CD14-positive monocyte (primary cell): ENCODE data around the gene MED12L. TPM values are rescaled to one million over a fixed set of nuclear protein-coding genes. Genes with fewer than 3 reads are reported as not detected.

ENCODE experiments used
- DNase-seq, 3 donors: peaks; one replicate each; pipeline ENCODE4 v3.0.0-alpha.2; 2011 to 2022
- H2AFZ ChIP-seq: 2 replicates; pipeline ENCODE4 v1.6.0; 2012; ENCODE audit warnings: mild to moderate bottlenecking, low read depth, low read length, inconsistent platforms; ENCODE audit not compliant: insufficient read depth, poor library complexity, severe bottlenecking
- H3K27ac ChIP-seq, 2 donors: 1 replicate in 1 of 2; 2 replicates in 1 of 2; pipeline ENCODE4 v1.5.1; 2012 to 2013; ENCODE audit warnings: low read length in 2 of 2, control low read depth in 1 of 2, inconsistent platforms in 1 of 2, low read depth in 1 of 2, mild to moderate bottlenecking in 1 of 2
- H3K27me3 ChIP-seq, 2 donors: one replicate each; pipeline versions ENCODE4 v1.6.0 to v1.6.1; 2011 to 2013; ENCODE audit warnings: low read length in 2 of 2; ENCODE audit not compliant: control insufficient read depth in 2 of 2, insufficient read depth in 2 of 2
- H3K36me3 ChIP-seq, 2 donors: replicated peaks in 1 of 2; 1 replicate in 1 of 2; 2 replicates in 1 of 2; pipeline versions ENCODE4 v1.5.1 to v1.6.1; 2012 to 2013; ENCODE audit warnings: low read length in 2 of 2, control low read depth in 1 of 2, inconsistent platforms in 1 of 2, mild to moderate bottlenecking in 1 of 2; ENCODE audit not compliant: insufficient read depth in 2 of 2, control insufficient read depth in 1 of 2
- H3K4me1 ChIP-seq, 2 donors: 1 replicate in 1 of 2; 2 replicates in 1 of 2; pipeline versions ENCODE4 v1.5.1 to v1.6.1; 2012 to 2013; ENCODE audit warnings: low read length in 2 of 2, control low read depth in 1 of 2, inconsistent platforms in 1 of 2, mild to moderate bottlenecking in 1 of 2, moderate library complexity in 1 of 2; ENCODE audit not compliant: insufficient read depth in 2 of 2, control insufficient read depth in 1 of 2
- H3K4me2 ChIP-seq: replicated peaks from 2 replicates; pipeline ENCODE3; 2012; ENCODE audit warnings: low read length, moderate library complexity, mild to moderate bottlenecking; ENCODE audit not compliant: poor library complexity, severe bottlenecking; ENCODE audit errors: extremely low read depth
- H3K4me3 ChIP-seq, 3 experiments: fragments of 200-600 bp in 1 of 3; sonication (generic) in 1 of 3; replicated peaks in 1 of 3; 1 replicate in 2 of 3; 2 replicates in 1 of 3; pipeline ENCODE4 v1.5.1; 2011 to 2013; ENCODE audit warnings: low read length in 3 of 3, mild to moderate bottlenecking in 3 of 3, control low read depth in 2 of 3, low read depth in 2 of 3, inconsistent platforms in 1 of 3, moderate library complexity in 1 of 3
- H3K79me2 ChIP-seq: 2 replicates; pipeline ENCODE4 v1.6.0; 2012; ENCODE audit warnings: mild to moderate bottlenecking, control low read depth, inconsistent platforms, low read length, moderate library complexity; ENCODE audit not compliant: insufficient read depth
- H3K9ac ChIP-seq: 2 replicates; pipeline ENCODE4 v1.6.0; 2017; ENCODE audit warnings: low read length, mild to moderate bottlenecking; ENCODE audit not compliant: insufficient read depth, poor library complexity, severe bottlenecking
- H3K9me3 ChIP-seq, 2 donors: replicated peaks in 1 of 2; 1 replicate in 1 of 2; 2 replicates in 1 of 2; pipeline versions ENCODE4 v1.5.1 to v1.6.1; 2012 to 2013; ENCODE audit warnings: low read length in 2 of 2, control low read depth in 1 of 2; ENCODE audit not compliant: control insufficient read depth in 1 of 2, insufficient read depth in 1 of 2
- H4K20me1 ChIP-seq: 2 replicates; pipeline ENCODE4 v1.6.0; 2012; ENCODE audit warnings: mild to moderate bottlenecking, low read length, control low read depth, moderate library complexity; ENCODE audit not compliant: insufficient read depth
- H3K27ac Mint-ChIP-seq, 7 donors: one replicate each; pipeline ENCODE4 v1.8.0; 2020; ENCODE audit warnings: mild to moderate bottlenecking in 7 of 7, mixed read lengths in 7 of 7, moderate library complexity in 6 of 7, inconsistent platforms in 2 of 7
- H3K27me3 Mint-ChIP-seq, 3 donors: one replicate each; pipeline ENCODE4 v1.8.0; 2021 to 2022; ENCODE audit warnings: low read depth in 3 of 3, mild to moderate bottlenecking in 3 of 3, mixed read lengths in 3 of 3, moderate library complexity in 3 of 3, inconsistent platforms in 1 of 3
- H3K36me3 Mint-ChIP-seq, 2 donors: one replicate each; pipeline ENCODE4 v1.8.0; 2020; ENCODE audit warnings: mixed read lengths in 2 of 2, inconsistent platforms in 1 of 2, mild to moderate bottlenecking in 1 of 2
- H3K4me1 Mint-ChIP-seq: one replicate; pipeline ENCODE4 v1.8.0; 2020; ENCODE audit warnings: mild to moderate bottlenecking, mixed read lengths
- H3K4me3 Mint-ChIP-seq, 2 donors: one replicate each; pipeline ENCODE4 v1.8.0; 2020; ENCODE audit warnings: mild to moderate bottlenecking in 2 of 2, mixed read lengths in 2 of 2, moderate library complexity in 1 of 2
- H3K9me3 Mint-ChIP-seq, 7 donors: one replicate each; pipeline ENCODE4 v1.8.0; 2020 to 2022; ENCODE audit warnings: mixed read lengths in 7 of 7, mild to moderate bottlenecking in 6 of 7, moderate library complexity in 6 of 7, inconsistent platforms in 2 of 7
- CTCF ChIP-seq: fragments of 200-600 bp; IDR thresholded peaks from one replicate; pipeline ENCODE4 v1.8.0; 2022; ENCODE audit warnings: antibody characterized with exemption, mild to moderate bottlenecking
- WGBS: methylation state at CpG from one replicate; pipeline ENCODE4 v1.1.5; 2013; ENCODE audit warnings: missing lambda C conversion rate; ENCODE audit not compliant: insufficient coverage; 5-methylcytosine and 5-hydroxymethylcytosine counted together
- intact Hi-C, 2 donors: fragments of 100-400 bp; cut with micrococcal nuclease; formaldehyde crosslinking; loops; one replicate each; pipeline versions ENCODE4 v1.15.0 to v1.15.1; 2023
- polyA plus RNA-seq, 3 donors: library from polyadenylated mRNA; depleted of rRNA in 1 of 3; unstranded in 2 of 3; stranded (reverse) in 1 of 3; fragments of 300-500 nt in 2 of 3; fragments of >200 nt in 1 of 3; fragmentation: Illumina TruSeq in 2 of 3; gene quantifications; 1 replicate in 2 of 3; 2 replicates in 1 of 3; pipeline ENCODE4 v1.2.3, GENCODE V29; 2012 to 2021

Gene MED12L
- polyA plus RNA-seq, 3 donors = 0.12 to 0.29 TPM; not detected in 1

- H3K9me3 Mint-ChIP-seq = peaks cover 0 to 3% (median under 1%) of the 10 kb centered on the region in 7 donors
- Histone ChIP-seq H4K20me1 (no peaks in the 10 kb centered on the region), H3K27ac (no peak overlapping the region), H3K9me3 (peaks cover 0 to 8% of the 10 kb centered on the region in 2 donors), H2AFZ (no peak overlapping the region), H3K79me2 (no peaks in the 10 kb centered on the region), H3K9ac (no peak overlapping the region), H3K36me3 (no peaks in the 10 kb centered on the region), H3K4me1 (peaks cover 4 to 7% of the 10 kb centered on the region in 2 donors), H3K27me3 (peaks cover 11 to 19% of the 10 kb centered on the region in 2 donors), H3K4me2 (no peak overlapping the region), H3K4me3 (no peak overlapping the region)
- no peak for TF ChIP-seq CTCF
- WGBS = no CpG with 5 or more reads among the region's 3 CpGs
- no peak overlapping the region for H3K4me3 Mint-ChIP-seq
- intact Hi-C loops = no loop called here
- H3K27me3 Mint-ChIP-seq = peaks cover 16 to 21% (median 19%) of the 10 kb centered on the region in 3 donors
- peaks cover 10% of the 10 kb centered on the region for H3K4me1 Mint-ChIP-seq
- no peak overlapping the region for H3K27ac Mint-ChIP-seq
- DNase-seq = no peak
- H3K36me3 Mint-ChIP-seq = peaks cover 0 to 7% of the 10 kb centered on the region in 2 donors
These were observed 6.4 kb downstream of the MED12L start for GRCh38 chr3:151091685-151092345.

GRCh38 chr3:151093148-151093547, 7.7 kb downstream of the MED12L start:
- no peak for DNase-seq
- no peaks in the 10 kb centered on the region for H3K9me3 Mint-ChIP-seq
- no peaks in the 10 kb centered on the region for H3K79me2 ChIP-seq
- peaks cover 0 to under 1% of the 10 kb centered on the region in 2 donors for H3K9me3 ChIP-seq
- no peak overlapping the region for H3K9ac ChIP-seq
- H3K36me3 ChIP-seq = no peaks in the 10 kb centered on the region
- H4K20me1 ChIP-seq = no peaks in the 10 kb centered on the region
- H3K36me3 Mint-ChIP-seq = peaks cover 0 to 2% of the 10 kb centered on the region in 2 donors
- no peak overlapping the region for H2AFZ ChIP-seq
- H3K4me3 ChIP-seq = no peak overlapping the region
- H3K4me1 Mint-ChIP-seq = peaks cover 6% of the 10 kb centered on the region
- 100% methylated on average over 1 of the region's 2 CpGs for WGBS
- H3K4me2 ChIP-seq = no peak overlapping the region
- intact Hi-C loops = no loop called here
- H3K27ac Mint-ChIP-seq = no peak overlapping the region
- TF ChIP-seq CTCF = no peak
- peaks cover 4 to 8% (median 7%) of the 10 kb centered on the region in 3 donors for H3K27me3 Mint-ChIP-seq
- no peak overlapping the region for H3K4me3 Mint-ChIP-seq
- H3K4me1 ChIP-seq = no peaks in the 10 kb centered on the region
- peaks cover under 1 to 7% of the 10 kb centered on the region in 2 donors for H3K27me3 ChIP-seq
- H3K27ac ChIP-seq = no peak overlapping the region
